CD4-positive, alpha-beta T cell (primary cell): Measurements from ENCODE around the gene GRN. TPM values are rescaled to one million over a fixed set of nuclear protein-coding genes. Genes with fewer than 3 reads are reported as not detected.

Experiments used
- ATAC-seq: fragments of 200-7000 bp; cut with Tn5 transposase; one replicate; pipeline ENCODE4 v1.10.0; 2022; ENCODE audit warnings: mild to moderate bottlenecking; ENCODE audit not compliant: poor library complexity
- CTCF ChIA-PET: fragments of 350-600 bp; sonication (Branson Sonifier 250); formaldehyde crosslinking; loops from one replicate; lab custom pipeline; 2021; ENCODE audit warnings: antibody characterized with exemption, inconsistent platforms; lab: Charles Lee
- POLR2A ChIA-PET: fragments of 350-600 bp; sonication (Branson Sonifier 250); formaldehyde crosslinking; loops from one replicate; lab custom pipeline; 2021; ENCODE audit warnings: antibody characterized with exemption, inconsistent platforms; lab: Charles Lee
- DNase-seq, 14 experiments: peaks; one replicate each; pipeline ENCODE4 v3.0.0-alpha.2; 2013 to 2020; ENCODE audit warnings: mixed read lengths in 2 of 14
- H3K27ac ChIP-seq, 2 donors: one replicate each; pipeline versions ENCODE4 v1.5.1 to v1.7.0; 2013; ENCODE audit warnings: low read length in 2 of 2, low read depth in 1 of 2, mild to moderate bottlenecking in 1 of 2
- H3K27me3 ChIP-seq, 2 experiments: 1 replicate in 1 of 2; 2 replicates in 1 of 2; pipeline versions ENCODE4 v1.6.1 to v1.7.0; 2013; ENCODE audit warnings: low read length in 2 of 2, control low read depth in 1 of 2, mild to moderate bottlenecking in 1 of 2, moderate library complexity in 1 of 2; ENCODE audit not compliant: insufficient read depth in 2 of 2, control insufficient read depth in 1 of 2
- H3K36me3 ChIP-seq: one replicate; pipeline ENCODE4 v1.6.1; 2013; ENCODE audit warnings: low read length, control low read depth; ENCODE audit not compliant: insufficient read depth
- H3K4me1 ChIP-seq: one replicate; pipeline ENCODE4 v1.6.1; 2013; ENCODE audit warnings: low read length, control low read depth; ENCODE audit not compliant: insufficient read depth
- H3K4me3 ChIP-seq: one replicate; pipeline ENCODE4 v1.5.1; 2013; ENCODE audit warnings: mild to moderate bottlenecking, low read length, moderate library complexity
- H3K9me3 ChIP-seq, 2 experiments: 1 replicate in 1 of 2; 2 replicates in 1 of 2; pipeline versions ENCODE4 v1.6.1 to v1.7.0; 2013; ENCODE audit warnings: low read length in 2 of 2, mild to moderate bottlenecking in 2 of 2, control low read depth in 1 of 2, moderate library complexity in 1 of 2; ENCODE audit not compliant: control insufficient read depth in 1 of 2, insufficient read depth in 1 of 2
- H3K27ac Mint-ChIP-seq: one replicate; pipeline ENCODE4 v1.8.0; 2020; ENCODE audit warnings: mixed read lengths
- H3K27me3 Mint-ChIP-seq: one replicate; pipeline ENCODE4 v1.8.0; 2021; ENCODE audit warnings: mixed read lengths
- H3K36me3 Mint-ChIP-seq: one replicate; pipeline ENCODE4 v1.8.0; 2021; ENCODE audit warnings: low read depth, mixed read lengths
- H3K4me1 Mint-ChIP-seq: one replicate; pipeline ENCODE4 v1.8.0; 2021; ENCODE audit warnings: low read depth, mixed read lengths
- H3K4me3 Mint-ChIP-seq: one replicate; pipeline ENCODE4 v1.8.0; 2020; ENCODE audit warnings: mild to moderate bottlenecking, mixed read lengths
- H3K9me3 Mint-ChIP-seq: one replicate; pipeline ENCODE4 v1.8.0; 2020; ENCODE audit warnings: mixed read lengths
- CTCF ChIP-seq: fragments of 200-600 bp; IDR thresholded peaks from one replicate; pipeline ENCODE4 v1.8.0; 2022; ENCODE audit warnings: antibody characterized with exemption, mild to moderate bottlenecking
- intact Hi-C, 2 experiments: fragments of 100-400 bp; cut with DNase I in 1 of 2; cut with micrococcal nuclease in 1 of 2; formaldehyde crosslinking; loops; one replicate each; pipeline versions ENCODE4 v1.15.1 to v1.9.0; 2023 to 2025; cut with DNase I, micrococcal nuclease
- total RNA-seq, 174 experiments: library from RNA in 2 of 174; stranded (reverse) in 2 of 174; gene quantifications; one replicate each; pipeline ENCODE4 v1.2.3 and lab custom pipeline; 2021 to 2026

GRN gene
- total RNA-seq, 2 experiments from 2014 or later = 15.3 to 16.1 TPM

GRCh38 chr17:44309472-44309871, 35.6 kb upstream of the GRN start:
- POLR2A ChIA-PET = interaction anchor here (0.6 to 2.3 kb wide), 3 partner anchors 17 to 186 kb away, joined by 3 to 12 read pairs (median 8); partner anchors contain the start of genes HDAC5 and UBTF
- H3K27me3 ChIP-seq = peaks cover 20 to 27% of the 10 kb centered on the region in 2 experiments
- H3K4me1 ChIP-seq = peaks cover 27% of the 10 kb centered on the region
- Mint-ChIP-seq H3K9me3 (no peaks in the 10 kb centered on the region), H3K4me3 (no peak overlapping the region), H3K27me3 (peaks cover 59% of the 10 kb centered on the region), H3K36me3 (no peaks in the 10 kb centered on the region), H3K4me1 (peaks cover 27% of the 10 kb centered on the region), H3K27ac (no peak overlapping the region)
- H3K27ac ChIP-seq = no peak overlapping the region
- intact Hi-C loops = loop anchor here in 1 of 2 experiments (2.0 kb wide), 1 partner anchor 15 kb away; the partner anchor contains the start of gene SLC25A39
- DNase-seq (peak in 1 of 14 experiments; percentile 18), ATAC-seq (no peak)
- CTCF ChIA-PET = interaction anchor here (1.2 to 1.4 kb wide), 2 partner anchors 36 to 99 kb away, joined by 3 to 5 read pairs; partner anchors contain the start of gene GRN
- H3K9me3 ChIP-seq = peaks cover 0 to 5% of the 10 kb centered on the region in 2 experiments
- no peak for TF ChIP-seq CTCF
- no peak overlapping the region for H3K4me3 ChIP-seq
- no peaks in the 10 kb centered on the region for H3K36me3 ChIP-seq

GRCh38 chr17:44310188-44310587, 34.9 kb upstream of the GRN start:
- POLR2A ChIA-PET = interaction anchor here (0.6 to 0.8 kb wide), 2 partner anchors 17 to 187 kb away, joined by 3 read pairs; partner anchors contain the start of gene HDAC5
- no peak overlapping the region for H3K4me3 Mint-ChIP-seq
- H3K27ac Mint-ChIP-seq = no peak overlapping the region

GRCh38 chr17:44310609-44311376, 34.3 kb upstream of the GRN start:
- no peak overlapping the region for H3K27ac Mint-ChIP-seq
- no peaks in the 10 kb centered on the region for H3K36me3 Mint-ChIP-seq
- POLR2A ChIA-PET = interaction anchor here (0.8 kb wide), 1 partner anchor 16 kb away, joined by 3 read pairs; no protein-coding TSS in a partner anchor

More at GRCh38 chr17:44310188-44310587, 34.9 kb upstream of the GRN start:
- CTCF ChIA-PET = interaction anchor here (1.2 to 1.4 kb wide), 2 partner anchors 35 to 100 kb away, joined by 3 to 5 read pairs; partner anchors contain the start of gene GRN
- Histone ChIP-seq H3K4me1 (peaks cover 34% of the 10 kb centered on the region), H3K27ac (no peak overlapping the region), H3K36me3 (no peaks in the 10 kb centered on the region), H3K27me3 (peaks cover 25 to 31% of the 10 kb centered on the region in 2 experiments), H3K4me3 (no peak overlapping the region), H3K9me3 (peaks cover 0 to 5% of the 10 kb centered on the region in 2 experiments)
- no peak for TF ChIP-seq CTCF
- peaks cover 56% of the 10 kb centered on the region for H3K27me3 Mint-ChIP-seq
- H3K36me3 Mint-ChIP-seq = no peaks in the 10 kb centered on the region
- H3K9me3 Mint-ChIP-seq = no peaks in the 10 kb centered on the region
- intact Hi-C loops = no loop called here
- no peak for DNase-seq
- H3K4me1 Mint-ChIP-seq = peaks cover 28% of the 10 kb centered on the region
- ATAC-seq = no peak

More at GRCh38 chr17:44310609-44311376, 34.3 kb upstream of the GRN start:
- Histone ChIP-seq H3K4me1 (peaks cover 39% of the 10 kb centered on the region), H3K9me3 (peaks cover 0 to 5% of the 10 kb centered on the region in 2 experiments), H3K36me3 (no peaks in the 10 kb centered on the region), H3K27me3 (peaks cover 30 to 36% of the 10 kb centered on the region in 2 experiments), H3K4me3 (no peak overlapping the region), H3K27ac (no peak overlapping the region)
- TF ChIP-seq CTCF = no peak
- intact Hi-C loops = no loop called here
- H3K4me1 Mint-ChIP-seq = peaks cover 32% of the 10 kb centered on the region
- CTCF ChIA-PET = interaction anchor here (1.4 kb wide), 1 partner anchor 100 kb away, joined by 5 read pairs; no protein-coding TSS in a partner anchor
- DNase-seq (no peak), ATAC-seq (no peak)
- H3K4me3 Mint-ChIP-seq = no peak overlapping the region
- H3K27me3 Mint-ChIP-seq = peaks cover 60% of the 10 kb centered on the region
- H3K9me3 Mint-ChIP-seq = no peaks in the 10 kb centered on the region
